T47D (cell line): ENCODE data around the gene SIAH2.

Experiments
- DNase-seq, 2 experiments: peaks; one replicate each; pipeline versions ENCODE4 v3.0.0 to v3.0.0-alpha.2; 2011 to 2012; ENCODE audit warnings: low read depth in 1 of 2, low spot score in 1 of 2
- JUND ChIP-seq: IDR thresholded peaks from 2 replicates; pipeline ENCODE4 v1.6.1; 2012; ENCODE audit warnings: low read depth
- in situ Hi-C: cut with HindIII; loops from 2 replicates; pipeline ENCODE4 v1.10.0; 2016; ENCODE audit warnings: low sequenced_read_pairs, low pct_unique_long_range_greater_than_20kb

The SIAH2 gene

DNA sequence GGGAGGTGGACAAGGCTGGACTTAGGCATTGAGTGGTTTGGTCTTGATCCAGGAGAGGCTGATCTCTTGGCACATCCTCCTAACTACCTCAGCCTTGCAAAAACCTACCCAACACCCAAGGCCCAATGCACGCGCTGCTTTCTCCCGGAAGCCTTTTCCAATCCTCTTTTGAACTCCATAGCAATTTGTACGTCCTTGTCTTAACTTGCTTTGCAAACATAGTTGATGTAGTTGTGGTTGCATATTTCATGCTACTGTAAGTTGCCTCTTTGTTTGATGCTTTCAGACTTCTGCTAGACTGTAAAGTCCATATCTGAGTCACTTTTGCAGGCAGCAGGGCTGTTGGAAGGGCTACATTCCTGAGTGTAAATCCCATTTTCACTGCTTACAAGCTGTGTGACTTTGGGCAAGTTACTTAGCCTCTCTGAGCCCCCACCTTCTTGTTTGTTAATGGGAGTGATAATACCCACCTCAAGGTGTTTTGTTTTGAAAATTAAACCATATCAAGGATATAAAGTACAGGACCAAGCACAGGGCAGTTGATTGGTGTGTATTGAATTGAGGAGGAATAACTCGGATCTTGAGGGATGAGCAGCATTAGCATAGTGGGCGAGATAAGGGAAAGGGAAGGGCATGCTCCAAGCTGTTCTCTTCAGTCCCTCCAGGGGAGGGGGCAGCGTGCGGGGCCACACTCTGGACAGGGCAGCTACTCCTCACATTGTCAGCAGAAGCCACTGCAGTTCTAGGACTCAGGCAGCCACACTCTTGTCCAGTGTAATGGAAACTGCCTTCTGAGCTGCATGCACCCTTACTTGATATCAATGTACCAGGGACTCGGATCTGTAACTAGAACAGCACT is 28.8 kb downstream of the SIAH2 start:
- in situ Hi-C loops, result no loop called here
- DNase-seq, result no peak
- no peak for TF ChIP-seq JUND

DNA sequence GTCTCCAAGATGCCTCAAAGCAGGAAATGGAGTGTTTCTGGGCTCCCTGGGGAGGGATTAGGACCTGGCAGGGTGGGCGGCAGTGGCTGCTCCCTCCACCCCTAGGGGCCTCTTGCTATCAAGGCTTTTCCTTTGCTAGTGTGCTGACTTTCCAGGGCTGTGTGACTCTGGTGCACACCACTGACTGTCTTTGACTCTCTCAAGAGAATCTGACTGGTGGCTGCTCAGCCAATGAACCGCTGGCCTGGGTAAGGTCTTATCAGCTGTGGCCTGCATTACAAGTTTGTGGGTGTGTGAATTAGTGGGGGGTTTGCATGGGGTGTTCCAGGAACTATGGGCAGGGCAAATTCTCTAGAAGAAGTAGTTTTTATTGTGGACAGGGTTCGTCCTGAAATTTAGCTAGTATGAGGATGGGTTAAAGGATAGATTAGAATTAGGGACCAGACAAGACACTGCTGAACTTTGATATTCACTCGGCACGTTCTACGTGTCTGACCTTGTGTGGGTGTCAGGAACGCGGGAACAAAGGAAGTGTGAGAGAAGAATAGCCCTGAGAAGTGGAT is 29.5 kb downstream of the SIAH2 start:
- in situ Hi-C loops, result no loop called here
- no peak for DNase-seq
- no peak for TF ChIP-seq JUND

DNA sequence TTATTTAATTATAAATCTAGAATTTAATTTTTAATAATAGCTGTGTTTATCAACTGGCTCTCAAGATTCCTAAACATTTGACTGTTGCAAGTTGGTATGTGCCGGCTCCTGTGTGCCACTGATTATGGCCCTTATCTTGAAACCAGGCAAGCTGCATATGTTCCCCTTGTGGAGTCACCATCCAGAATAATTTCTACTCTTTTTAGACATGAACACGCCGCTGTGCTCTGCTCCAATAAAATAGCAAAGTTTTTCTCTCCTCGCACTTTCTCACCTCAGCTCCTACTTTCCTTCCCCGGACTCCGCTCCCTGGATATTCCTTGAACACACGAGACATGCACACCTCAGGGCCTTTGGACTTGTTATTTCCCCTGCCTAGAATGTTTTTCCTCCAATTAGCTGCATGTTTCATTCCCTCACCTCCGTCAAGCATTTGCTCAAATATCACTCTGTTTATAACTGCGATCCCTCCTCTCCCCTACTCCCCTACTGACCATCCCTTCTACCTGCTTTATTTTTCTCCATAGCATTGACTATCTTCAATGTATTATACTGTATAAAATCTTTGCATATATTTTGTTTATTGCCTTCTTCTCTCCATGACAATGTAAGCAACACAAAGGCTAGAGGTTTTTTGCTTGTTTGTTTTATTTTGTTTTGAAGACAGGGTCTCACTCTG is 33.1 kb downstream of the SIAH2 start:
- DNase-seq, result no peak
- TF ChIP-seq JUND, result no peak
- in situ Hi-C loops, result no loop called here

DNA sequence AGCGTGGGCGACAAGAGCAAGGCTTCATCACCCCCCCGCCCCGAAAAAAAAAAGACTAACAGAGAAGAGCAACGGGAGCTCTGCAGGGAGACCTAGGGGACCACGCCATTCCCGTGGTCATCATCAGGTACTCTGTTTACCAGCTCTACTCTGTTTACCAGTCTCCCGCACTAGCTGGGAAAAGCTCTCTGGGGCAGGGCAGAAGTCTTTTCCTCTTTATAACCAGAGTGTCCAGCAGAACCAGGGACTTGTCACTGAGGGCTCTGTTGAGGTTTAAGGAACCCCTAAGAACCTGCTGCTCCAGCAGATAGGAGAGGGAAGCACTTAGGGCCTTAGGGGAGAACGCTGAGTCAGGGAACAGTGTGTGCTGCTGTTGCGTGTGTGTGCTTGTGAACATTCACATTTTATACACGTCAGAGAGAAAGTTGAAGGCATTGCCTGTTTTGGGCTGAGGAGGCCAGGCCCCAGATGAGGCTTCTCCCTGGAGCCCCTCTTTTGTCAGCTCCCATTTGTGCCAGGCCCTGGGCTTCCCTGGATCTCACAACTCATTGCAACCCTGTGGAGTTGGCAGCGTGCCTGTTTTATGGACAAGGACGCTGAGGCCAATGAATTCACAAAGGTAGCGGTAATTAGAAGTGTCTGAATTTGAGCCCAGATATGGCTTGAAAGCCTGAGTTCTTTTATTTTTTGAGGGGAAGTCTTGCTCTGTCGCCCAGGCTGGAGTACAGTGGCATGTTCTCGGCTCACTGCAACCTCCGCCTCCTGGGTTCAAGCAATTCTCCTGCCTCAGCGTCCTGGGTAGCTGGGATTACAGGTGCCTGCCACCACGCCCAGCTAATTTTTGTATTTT is 35.1 kb downstream of the SIAH2 start:
- in situ Hi-C loops, result no loop called here
- peak in 1 of 2 experiments; percentile 31 for DNase-seq
- no peak for TF ChIP-seq JUND

DNA sequence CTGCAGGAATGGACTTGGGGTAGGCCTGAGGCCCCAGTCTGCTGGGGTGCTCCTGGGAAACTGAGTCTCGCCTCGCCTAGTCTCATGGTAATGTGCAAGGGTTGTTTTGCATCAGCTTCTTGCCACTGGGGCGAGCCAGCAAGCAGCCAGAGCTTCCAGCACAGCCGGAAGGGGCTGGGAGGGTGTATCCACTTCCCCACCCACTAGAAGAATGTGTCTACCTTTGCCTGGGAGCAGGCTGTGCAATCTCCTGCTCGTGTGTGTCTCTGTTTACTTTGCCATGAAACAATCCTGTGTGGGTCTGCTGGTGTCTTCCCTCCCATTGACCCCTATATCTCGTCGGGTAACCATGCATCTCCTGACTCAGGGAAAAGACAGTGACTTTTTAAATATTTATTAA is 37.4 kb downstream of the SIAH2 start:
- in situ Hi-C loops, result no loop called here
- no peak for TF ChIP-seq JUND
- DNase-seq, result no peak

DNA sequence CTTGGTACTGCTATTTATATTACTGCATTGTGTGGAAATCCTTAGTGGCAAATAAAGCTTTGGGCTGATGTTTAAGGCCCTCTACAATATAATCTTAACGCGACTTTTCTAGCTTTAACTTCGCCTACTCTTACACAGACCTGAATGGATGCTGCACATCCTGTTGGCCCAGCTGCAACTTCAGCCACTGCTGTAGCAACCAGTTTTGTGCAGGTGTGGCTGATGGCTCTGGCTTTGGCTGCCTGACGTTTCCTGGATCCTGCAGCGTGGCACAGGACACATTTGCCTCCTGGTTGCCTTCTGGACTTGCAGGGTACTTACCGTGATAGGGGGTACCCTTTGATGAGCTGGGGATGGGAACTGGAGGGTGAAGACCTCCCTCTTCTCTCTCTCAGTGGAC is 39.0 kb downstream of the SIAH2 start:
- no peak for TF ChIP-seq JUND
- no peak for DNase-seq
- in situ Hi-C loops, result no loop called here

DNA sequence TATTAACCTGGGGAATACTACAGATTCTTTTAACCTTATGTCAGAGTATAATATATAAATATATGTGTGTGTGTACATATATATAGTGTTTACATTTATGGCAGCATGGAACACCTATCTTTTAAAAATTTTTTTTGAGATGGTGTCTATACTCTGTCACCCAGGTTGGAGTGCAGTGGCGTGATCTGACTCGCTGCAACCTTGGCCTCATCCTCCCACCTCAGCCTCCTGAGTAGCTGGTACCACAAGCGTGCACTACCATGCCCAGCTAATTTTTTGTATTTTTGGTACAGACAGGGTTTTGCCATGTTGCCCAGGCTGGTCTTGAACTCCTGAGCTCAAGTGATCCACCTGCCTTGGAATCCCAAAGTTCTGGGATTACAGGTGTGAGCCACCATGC is 40.7 kb downstream of the SIAH2 start:
- in situ Hi-C loops, result no loop called here
- DNase-seq, result no peak
- no peak for TF ChIP-seq JUND

DNA sequence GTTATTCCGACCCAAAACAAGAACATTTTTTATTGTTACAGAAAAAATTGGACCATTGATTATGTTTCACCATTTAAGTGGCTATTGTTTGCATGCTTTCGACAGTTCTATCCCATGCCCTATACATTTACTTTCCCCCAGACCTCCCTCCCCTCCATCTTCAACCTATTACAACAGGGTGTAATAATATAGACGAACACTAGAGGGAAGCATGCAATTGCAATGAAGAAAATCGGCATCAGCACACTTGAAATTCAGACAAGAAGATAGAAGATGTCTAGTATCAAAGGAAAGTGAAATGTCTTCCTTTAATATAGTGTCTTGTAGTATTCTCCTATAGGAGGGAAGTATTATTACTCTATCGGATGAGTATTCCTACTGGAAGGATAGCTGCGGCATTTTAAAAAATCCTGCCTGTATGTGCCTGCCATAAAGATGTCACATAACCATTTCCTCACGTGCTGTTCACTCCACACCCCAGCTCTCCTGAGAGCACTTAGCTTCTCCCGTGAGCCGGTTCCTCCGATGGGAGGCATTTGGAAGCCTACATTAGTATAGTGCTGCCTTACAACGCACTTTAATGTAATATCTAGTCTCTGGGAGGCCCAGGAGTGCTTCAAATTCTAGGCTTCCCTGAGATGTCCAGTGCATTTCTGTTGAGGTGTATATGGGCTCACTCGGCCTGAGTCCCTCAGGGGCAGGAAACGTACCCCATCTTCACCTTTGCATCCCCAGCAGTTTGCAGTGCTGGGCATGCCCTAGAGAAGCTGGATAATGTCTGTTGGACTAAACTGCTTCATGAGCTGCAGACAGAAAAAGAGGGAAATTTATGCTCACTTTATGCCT is 41.5 kb downstream of the SIAH2 start:
- in situ Hi-C loops, result no loop called here
- no peak for TF ChIP-seq JUND
- peak; percentile 60 to 84 for DNase-seq

DNA sequence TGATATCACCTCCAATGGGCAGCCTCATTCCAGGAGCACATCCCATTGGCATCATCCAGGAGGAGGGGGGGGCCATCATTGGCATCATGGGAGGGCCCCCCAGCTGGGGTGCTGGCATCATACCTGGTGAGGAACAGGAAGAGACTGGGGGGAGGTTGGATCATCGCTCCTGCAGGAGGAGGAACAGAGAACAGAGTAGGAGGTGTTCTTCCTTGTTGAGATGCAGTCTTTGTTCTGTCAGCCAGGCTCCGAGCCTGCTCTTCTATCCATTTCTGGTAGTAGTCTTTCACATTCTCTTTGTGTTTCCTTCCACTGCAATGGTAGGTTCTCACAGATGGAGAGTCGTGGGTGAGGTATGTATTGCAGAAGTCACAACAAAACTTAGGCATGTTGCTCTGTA is 42.5 kb downstream of the SIAH2 start:
- in situ Hi-C loops, result no loop called here
- no peak for TF ChIP-seq JUND
- DNase-seq, result no peak

DNA sequence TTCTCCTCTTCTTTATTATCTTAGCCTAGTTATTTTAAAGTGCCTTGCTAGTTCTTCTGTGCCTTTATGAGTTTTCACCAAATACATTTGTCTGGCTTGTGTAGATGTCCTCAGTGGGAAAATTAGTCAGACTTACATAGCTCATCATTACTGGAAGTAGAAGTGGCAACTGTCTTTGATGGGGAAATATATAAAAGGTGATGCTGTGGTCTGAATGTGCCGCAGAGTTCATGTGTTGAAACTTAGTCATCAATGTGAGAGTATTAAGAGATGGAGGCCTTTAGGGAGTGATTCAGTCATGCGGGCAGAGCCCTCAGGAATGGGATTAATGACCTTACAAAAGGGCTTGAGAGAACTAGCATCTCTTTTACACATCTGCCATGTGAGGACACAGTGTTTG is 52.9 kb downstream of the SIAH2 start:
- no peak for DNase-seq
- in situ Hi-C loops, result no loop called here
- no peak for TF ChIP-seq JUND

DNA sequence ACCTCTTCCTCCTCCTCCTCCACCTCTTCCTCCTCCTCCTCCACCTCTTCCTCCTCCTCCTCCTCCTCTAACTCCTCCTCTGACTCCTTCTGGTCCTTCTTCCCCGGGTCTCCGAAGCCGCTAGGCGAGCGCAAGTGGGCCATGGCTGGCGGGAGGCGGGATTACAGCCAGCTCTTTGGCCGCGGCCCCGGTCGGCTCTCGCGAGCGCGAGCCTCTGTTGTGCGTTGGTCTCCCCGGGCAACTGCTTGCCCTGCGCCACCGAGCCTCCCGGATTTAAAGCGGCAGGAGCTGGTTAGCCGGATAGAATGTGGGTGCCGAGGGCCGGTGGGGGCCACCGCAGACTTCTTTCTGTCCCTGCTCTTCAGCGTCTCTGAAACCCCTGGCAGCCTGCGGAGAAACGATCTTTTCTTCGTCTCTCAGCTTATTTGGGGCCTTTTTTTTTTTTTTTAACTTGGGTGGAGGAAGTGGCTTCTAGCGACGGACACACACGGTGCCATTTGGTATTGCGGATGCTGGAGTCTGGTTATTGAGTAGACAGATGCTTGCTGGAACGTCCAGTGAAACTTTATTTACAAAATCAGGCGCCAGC is 59.1 kb downstream of the SIAH2 start, which contains the start of gene ERICH6:
Gene ERICH6, minus strand, starts transcription at position 165 of the 589 bp plus-strand sequence. Its CDS starts 22 bp downstream, at position 143.
- TF ChIP-seq JUND, result no peak
- in situ Hi-C loops, result no loop called here
- peak; percentile 87 to 97 for DNase-seq
